ENCODE results near the gene RIMS4. TPM values are rescaled to one million over a fixed set of nuclear protein-coding genes. Genes with fewer than 3 reads are reported as not detected.

RIMS4 gene
- total and polyA plus RNA-seq, 2 of the 8 experiments (the other 6 are each of a cell fraction or from before 2014, with no cell fraction given), result 13.3 to 44.2 TPM

DNA sequence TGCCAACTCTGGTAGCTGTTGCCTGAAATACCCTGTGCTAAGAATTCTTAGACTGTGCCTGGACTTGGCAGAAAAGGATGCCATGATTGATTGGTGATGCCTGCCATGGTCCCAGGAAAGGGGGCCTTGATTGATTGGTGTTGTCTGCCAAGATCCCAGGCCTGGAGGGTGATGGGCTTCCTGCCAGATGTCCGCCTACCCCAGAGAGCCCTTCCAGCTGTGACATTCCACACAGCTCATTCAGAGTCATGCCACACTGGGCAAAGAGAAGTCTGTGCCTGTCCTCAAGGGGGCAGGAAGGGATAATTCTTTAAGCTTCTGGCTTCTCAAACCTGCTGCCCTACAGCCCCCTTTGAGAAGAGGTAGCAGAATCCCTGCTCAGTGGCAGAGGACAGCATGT is 24.6 kb downstream of the RIMS4 start (continued):
- TF ChIP-seq, protein P1, sequence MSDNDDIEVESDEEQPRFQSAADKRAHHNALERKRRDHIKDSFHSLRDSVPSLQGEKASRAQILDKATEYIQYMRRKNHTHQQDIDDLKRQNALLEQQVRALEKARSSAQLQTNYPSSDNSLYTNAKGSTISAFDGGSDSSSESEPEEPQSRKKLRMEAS (IDR thresholded peaks at IDR 0.05), result no peak
- no peak for TF ChIP-seq BCL11A (IDR thresholded peaks at IDR 0.05; ENCODE audit: low read depth in 2 of 2, low read length in 2 of 2)
- no peak for TF ChIP-seq ZNF274 (IDR thresholded peaks at IDR 0.05; ENCODE audit: borderline replicate concordance, extremely low read depth, low read length)
- no peak; the same call in 1 of the 2 replicates for TF ChIP-seq SP1 (IDR thresholded peaks at IDR 0.05; ENCODE audit: low read depth, low read length)
- TF ChIP-seq HDAC6 (IDR thresholded peaks at IDR 0.05; ENCODE audit: low read depth, low read length), result no peak
- TF ChIP-seq TEAD4 (IDR thresholded peaks at IDR 0.05; ENCODE audit: low read depth, low read length), result peak; percentile 71; the same call in 1 of the 2 replicates
- no peak for TF ChIP-seq CBX8 (IDR thresholded peaks at IDR 0.05; ENCODE audit: borderline replicate concordance, low read depth, low read length)
- peak; percentile 22 for TF ChIP-seq NANOG (IDR thresholded peaks at IDR 0.05; ENCODE audit: insufficient read depth, low read depth, low read length, poor library complexity, severe bottlenecking)
- TF ChIP-seq, protein P2, sequence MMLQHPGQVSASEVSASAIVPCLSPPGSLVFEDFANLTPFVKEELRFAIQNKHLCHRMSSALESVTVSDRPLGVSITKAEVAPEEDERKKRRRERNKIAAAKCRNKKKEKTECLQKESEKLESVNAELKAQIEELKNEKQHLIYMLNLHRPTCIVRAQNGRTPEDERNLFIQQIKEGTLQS (IDR thresholded peaks at IDR 0.05; ENCODE audit: insufficient read depth, low read depth, low read length), result no peak
- TF ChIP-seq, protein P3, sequence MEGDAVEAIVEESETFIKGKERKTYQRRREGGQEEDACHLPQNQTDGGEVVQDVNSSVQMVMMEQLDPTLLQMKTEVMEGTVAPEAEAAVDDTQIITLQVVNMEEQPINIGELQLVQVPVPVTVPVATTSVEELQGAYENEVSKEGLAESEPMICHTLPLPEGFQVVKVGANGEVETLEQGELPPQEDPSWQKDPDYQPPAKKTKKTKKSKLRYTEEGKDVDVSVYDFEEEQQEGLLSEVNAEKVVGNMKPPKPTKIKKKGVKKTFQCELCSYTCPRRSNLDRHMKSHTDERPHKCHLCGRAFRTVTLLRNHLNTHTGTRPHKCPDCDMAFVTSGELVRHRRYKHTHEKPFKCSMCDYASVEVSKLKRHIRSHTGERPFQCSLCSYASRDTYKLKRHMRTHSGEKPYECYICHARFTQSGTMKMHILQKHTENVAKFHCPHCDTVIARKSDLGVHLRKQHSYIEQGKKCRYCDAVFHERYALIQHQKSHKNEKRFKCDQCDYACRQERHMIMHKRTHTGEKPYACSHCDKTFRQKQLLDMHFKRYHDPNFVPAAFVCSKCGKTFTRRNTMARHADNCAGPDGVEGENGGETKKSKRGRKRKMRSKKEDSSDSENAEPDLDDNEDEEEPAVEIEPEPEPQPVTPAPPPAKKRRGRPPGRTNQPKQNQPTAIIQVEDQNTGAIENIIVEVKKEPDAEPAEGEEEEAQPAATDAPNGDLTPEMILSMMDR (IDR thresholded peaks at IDR 0.05; ENCODE audit: control extremely low read depth in 1 of 3, insufficient read depth in 1 of 3, low read depth in 1 of 3, low read length in 3 of 3), result peak; percentile 51 to 72 (median 65)
- peak; percentile 79 to 86 for TF ChIP-seq RAD21 (IDR thresholded peaks at IDR 0.05 in 1 of 2, conservative IDR thresholded peaks at IDR 0.05 in 1 of 2; ENCODE audit: low read depth in 2 of 2, low read length in 2 of 2)
- TF ChIP-seq SRF (IDR thresholded peaks at IDR 0.05; ENCODE audit: low read depth, low read length), result peak; percentile 76
- TF ChIP-seq EGR1 (IDR thresholded peaks at IDR 0.05; ENCODE audit: borderline replicate concordance, low read depth, low read length), result no peak
- TF ChIP-seq YY1 (IDR thresholded peaks at IDR 0.05; ENCODE audit: low read depth, low read length), result 0 out of 2 replicates have a peak, but pooled peaks have one; percentile 57
- TF ChIP-seq SP2 (IDR thresholded peaks at IDR 0.05; ENCODE audit: low read length), result no peak
- TF ChIP-seq SIN3A (conservative IDR thresholded peaks at IDR 0.05 in 1 of 2, IDR thresholded peaks at IDR 0.05 in 1 of 2; ENCODE audit: low read depth in 1 of 2, low read length in 2 of 2), result peak in 1 of 2 experiments; percentile 90; a peak in 2 of 4 replicates
- TF ChIP-seq RFX5 (IDR thresholded peaks at IDR 0.05; ENCODE audit: borderline replicate concordance, low read depth, low read length), result no peak
- TF ChIP-seq SP4 (IDR thresholded peaks at IDR 0.05; ENCODE audit: low read length), result no peak
- no peak for TF ChIP-seq SAP30 (IDR thresholded peaks at IDR 0.05; ENCODE audit: insufficient read depth, insufficient replicate concordance, low read length)
- no peak for TF ChIP-seq JUND (IDR thresholded peaks at IDR 0.05; ENCODE audit: low read length)
- TF ChIP-seq KDM1A (IDR thresholded peaks at IDR 0.05; ENCODE audit: borderline replicate concordance, low read length), result no peak
- TF ChIP-seq CREB1 (IDR thresholded peaks at IDR 0.05), result 0 out of 2 replicates have a peak, but pooled peaks have one; percentile 7

All from H1 (cell line).